ENCODE measurements around the gene SLC6A17.

- TF ChIP-seq EZH2phosphoT487 (IDR thresholded peaks at IDR 0.05; ENCODE audit: insufficient read depth, low read depth): no peak
- TF ChIP-seq EZH2 (IDR thresholded peaks at IDR 0.05; ENCODE audit: insufficient read depth, poor library complexity, severe bottlenecking): no peak
These were observed 50.4 kb downstream of the SLC6A17 start for GRCh38 chr1:110200666-110201065.
